Measurements from ENCODE around the gene BCL2.

The BCL2 gene

DNA sequence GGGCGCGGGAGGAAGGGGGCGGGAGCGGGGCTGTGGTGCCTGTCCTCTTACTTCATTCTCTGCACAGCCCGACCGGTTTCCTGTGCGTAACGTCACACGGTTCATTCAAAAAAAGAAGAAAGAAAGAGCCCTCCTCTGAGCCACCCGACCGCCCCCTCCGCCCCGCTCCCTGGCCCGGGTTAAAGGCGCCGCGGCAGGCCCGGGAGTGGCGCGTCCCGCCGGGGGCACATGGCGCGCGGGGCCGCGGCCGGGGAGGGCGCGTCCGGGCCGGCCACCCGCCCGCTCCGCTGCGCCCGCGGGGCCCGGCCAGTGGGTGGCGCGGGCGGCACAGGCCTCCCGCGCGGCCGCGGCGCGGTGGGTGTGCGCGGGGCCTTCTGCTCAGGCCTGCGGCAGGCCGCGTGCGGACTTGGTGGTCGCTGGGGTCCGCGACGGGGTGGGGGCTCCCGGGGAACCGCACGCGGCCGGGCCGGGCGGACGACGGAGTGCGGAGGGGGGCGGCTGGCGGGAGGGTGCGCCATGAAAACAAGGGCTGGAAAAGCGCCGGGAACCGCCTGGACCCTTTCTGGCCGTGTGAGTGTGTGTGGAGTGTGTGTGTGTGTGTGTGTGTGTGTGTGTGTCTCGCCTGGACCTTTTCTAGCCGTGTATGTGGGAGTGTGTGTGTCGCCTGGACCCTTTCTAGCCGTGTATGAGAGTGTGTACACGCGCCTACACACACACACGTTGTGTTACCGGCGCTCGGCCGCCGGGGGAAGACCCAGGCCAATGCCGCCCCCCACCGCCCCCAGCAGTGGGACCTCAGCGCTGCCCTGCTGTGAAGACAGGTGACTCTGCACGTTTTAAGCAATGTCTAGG is 780 bp upstream of the BCL2 start:
- peak overlapping the region; percentile 38 for H3K4me3 ChIP-seq
- in situ Hi-C loops (cut with MboI; ENCODE audit: low sequenced_read_pairs): loop anchor here (25.0 kb wide), 1 partner anchor 183 kb away; no protein-coding TSS in a partner anchor
- H3K27me3 ChIP-seq (ENCODE audit: low read depth): no peaks in the 10 kb centered on the region
- H3K9me3 ChIP-seq: no peaks in the 10 kb centered on the region
- H3K36me3 ChIP-seq (replicated peaks): no peaks in the 10 kb centered on the region
- H3K4me1 ChIP-seq: peaks cover 18% of the 10 kb centered on the region
- DNase-seq (ENCODE audit: low spot score in 2 of 2): peak; percentile 87 to 89

DNA sequence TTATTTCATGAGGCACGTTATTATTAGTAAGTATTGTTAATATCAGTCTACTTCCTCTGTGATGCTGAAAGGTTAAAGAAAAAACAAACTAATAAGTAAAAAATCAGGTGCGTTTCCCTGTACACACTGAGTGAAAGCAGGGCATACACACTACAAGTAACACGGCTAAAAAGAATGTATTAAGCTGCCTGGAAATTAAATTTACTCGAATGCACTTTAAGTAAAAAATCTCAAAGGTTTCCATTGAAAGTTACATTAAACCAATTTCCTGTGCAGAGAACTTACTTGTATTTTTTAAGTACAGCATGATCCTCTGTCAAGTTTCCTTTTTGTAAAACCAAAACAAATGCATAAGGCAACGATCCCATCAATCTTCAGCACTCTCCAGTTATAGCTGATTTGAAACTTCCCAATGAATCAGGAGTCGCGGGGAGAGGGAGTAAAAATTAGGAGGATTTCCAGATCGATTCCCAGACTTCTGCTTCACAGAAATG is 633 bp downstream of the BCL2 start:
- Histone ChIP-seq H3K27me3 (ENCODE audit: low read depth) (no peaks in the 10 kb centered on the region), H3K4me3 (peak overlapping the region; percentile 55), H3K9me3 (no peaks in the 10 kb centered on the region), H3K4me1 (peaks cover 18% of the 10 kb centered on the region), H3K36me3 (replicated peaks) (no peaks in the 10 kb centered on the region)
- in situ Hi-C loops (cut with MboI; ENCODE audit: low sequenced_read_pairs): loop anchor here (5.0 to 25.0 kb wide), 2 partner anchors 182 to 302 kb away; no protein-coding TSS in a partner anchor
- no peak for DNase-seq (ENCODE audit: low spot score in 2 of 2)

DNA sequence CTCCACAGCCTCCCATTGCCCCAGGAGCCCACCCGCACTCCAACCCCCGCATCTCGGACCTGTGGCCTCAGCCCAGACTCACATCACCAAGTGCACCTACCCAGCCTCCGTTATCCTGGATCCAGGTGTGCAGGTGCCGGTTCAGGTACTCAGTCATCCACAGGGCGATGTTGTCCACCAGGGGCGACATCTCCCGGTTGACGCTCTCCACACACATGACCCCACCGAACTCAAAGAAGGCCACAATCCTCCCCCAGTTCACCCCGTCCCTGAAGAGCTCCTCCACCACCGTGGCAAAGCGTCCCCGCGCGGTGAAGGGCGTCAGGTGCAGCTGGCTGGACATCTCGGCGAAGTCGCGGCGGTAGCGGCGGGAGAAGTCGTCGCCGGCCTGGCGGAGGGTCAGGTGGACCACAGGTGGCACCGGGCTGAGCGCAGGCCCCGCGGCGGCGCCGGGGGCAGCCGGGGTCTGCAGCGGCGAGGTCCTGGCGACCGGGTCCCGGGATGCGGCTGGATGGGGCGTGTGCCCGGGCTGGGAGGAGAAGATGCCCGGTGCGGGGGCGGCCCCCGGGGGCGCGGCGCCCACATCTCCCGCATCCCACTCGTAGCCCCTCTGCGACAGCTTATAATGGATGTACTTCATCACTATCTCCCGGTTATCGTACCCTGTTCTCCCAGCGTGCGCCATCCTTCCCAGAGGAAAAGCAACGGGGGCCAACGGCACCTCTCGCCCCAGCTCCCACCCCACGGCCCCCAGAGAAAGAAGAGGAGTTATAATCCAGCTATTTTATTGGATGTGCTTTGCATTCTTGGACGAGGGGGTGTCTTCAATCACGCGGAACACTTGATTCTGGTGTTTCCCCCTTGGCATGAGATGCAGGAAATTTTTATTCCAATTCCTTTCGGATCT is 1.3 kb downstream of the BCL2 start:
- H3K4me3 ChIP-seq: peak overlapping the region; percentile 55
- peaks cover 18% of the 10 kb centered on the region for H3K4me1 ChIP-seq
- H3K27me3 ChIP-seq (ENCODE audit: low read depth): no peaks in the 10 kb centered on the region
- H3K36me3 ChIP-seq (replicated peaks): no peaks in the 10 kb centered on the region
- H3K9me3 ChIP-seq: no peaks in the 10 kb centered on the region
- peak; percentile 58 to 85 for DNase-seq (ENCODE audit: low spot score in 2 of 2)
- in situ Hi-C loops (cut with MboI; ENCODE audit: low sequenced_read_pairs): loop anchor here (5.0 to 25.0 kb wide), 2 partner anchors 181 to 301 kb away; no protein-coding TSS in a partner anchor

DNA sequence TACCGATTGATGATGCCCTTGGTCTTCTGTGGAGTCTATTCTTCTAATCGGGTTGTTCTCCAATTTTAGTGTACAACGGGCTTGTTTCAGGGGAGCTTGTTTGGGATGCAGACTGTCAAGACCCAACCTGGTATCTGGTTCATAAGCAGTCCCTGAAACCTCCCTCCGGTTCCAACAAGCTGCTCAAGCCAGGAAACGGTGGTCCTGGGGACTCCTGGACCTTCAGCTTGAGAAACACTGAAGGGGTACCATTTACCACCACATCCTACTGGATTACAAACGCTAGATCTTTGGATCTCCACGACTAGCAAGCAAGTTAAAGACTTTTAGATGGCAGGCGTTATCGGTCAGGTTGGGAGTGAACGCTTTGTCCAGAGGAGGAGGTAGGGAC is 2.0 kb downstream of the BCL2 start:
- Histone ChIP-seq H3K27me3 (ENCODE audit: low read depth) (no peaks in the 10 kb centered on the region), H3K9me3 (no peaks in the 10 kb centered on the region), H3K4me1 (peaks cover 14% of the 10 kb centered on the region), H3K36me3 (replicated peaks) (no peaks in the 10 kb centered on the region), H3K4me3 (peak overlapping the region; percentile 55)
- no peak for DNase-seq (ENCODE audit: low spot score in 2 of 2)
- in situ Hi-C loops (cut with MboI; ENCODE audit: low sequenced_read_pairs): loop anchor here (5.0 to 25.0 kb wide), 2 partner anchors 180 to 300 kb away; no protein-coding TSS in a partner anchor

DNA sequence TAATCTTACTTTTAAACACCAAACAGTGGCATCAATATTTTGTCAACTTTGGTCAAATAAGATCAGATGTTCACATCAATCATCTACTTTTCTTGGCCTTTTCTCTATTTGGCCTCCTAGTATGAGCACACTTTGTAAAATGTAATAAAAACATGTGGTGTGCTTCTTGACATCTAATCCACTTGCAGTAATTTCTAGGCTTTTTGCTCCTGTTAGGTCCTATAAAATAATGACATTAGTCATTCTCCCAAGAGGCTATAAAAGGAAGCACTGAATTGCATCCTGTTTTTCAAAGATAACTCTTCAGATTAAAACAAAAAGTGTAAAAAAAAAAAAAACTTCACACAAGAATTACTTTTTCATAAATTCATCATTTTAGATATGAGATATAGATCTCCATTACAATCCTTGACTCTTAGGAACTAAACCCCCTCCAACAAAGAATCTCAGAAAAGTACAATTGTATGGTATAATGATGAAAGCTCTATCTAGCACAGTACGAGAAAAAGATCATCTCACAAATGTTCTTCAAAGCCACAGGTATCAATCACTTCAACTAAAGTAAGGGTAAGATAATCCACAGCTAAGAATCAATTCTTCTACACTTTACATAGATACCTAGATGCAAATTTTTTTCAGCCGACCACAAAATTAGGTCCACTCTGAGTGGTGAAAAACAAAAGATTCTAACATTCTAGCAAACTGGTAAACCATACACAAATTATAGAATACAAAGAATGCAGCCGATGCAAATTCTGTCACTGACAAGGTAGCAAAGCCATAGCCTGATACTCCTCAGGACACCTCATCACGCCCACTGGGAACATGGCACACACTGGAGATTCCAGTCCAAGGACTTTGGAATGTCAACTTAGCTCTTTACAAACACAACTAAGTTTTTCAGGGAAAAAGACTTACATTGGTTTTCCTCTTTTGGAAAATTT is 2.7 kb downstream of the BCL2 start:
- in situ Hi-C loops (cut with MboI; ENCODE audit: low sequenced_read_pairs): loop anchor here (5.0 to 25.0 kb wide), 2 partner anchors 180 to 300 kb away; no protein-coding TSS in a partner anchor
- H3K9me3 ChIP-seq: no peaks in the 10 kb centered on the region
- peak overlapping the region; percentile 55 for H3K4me3 ChIP-seq
- no peaks in the 10 kb centered on the region for H3K27me3 ChIP-seq (ENCODE audit: low read depth)
- no peaks in the 10 kb centered on the region for H3K36me3 ChIP-seq (replicated peaks)
- no peak for DNase-seq (ENCODE audit: low spot score in 2 of 2)
- peaks cover 14% of the 10 kb centered on the region; the same call in 1 of the 2 replicates for H3K4me1 ChIP-seq

DNA sequence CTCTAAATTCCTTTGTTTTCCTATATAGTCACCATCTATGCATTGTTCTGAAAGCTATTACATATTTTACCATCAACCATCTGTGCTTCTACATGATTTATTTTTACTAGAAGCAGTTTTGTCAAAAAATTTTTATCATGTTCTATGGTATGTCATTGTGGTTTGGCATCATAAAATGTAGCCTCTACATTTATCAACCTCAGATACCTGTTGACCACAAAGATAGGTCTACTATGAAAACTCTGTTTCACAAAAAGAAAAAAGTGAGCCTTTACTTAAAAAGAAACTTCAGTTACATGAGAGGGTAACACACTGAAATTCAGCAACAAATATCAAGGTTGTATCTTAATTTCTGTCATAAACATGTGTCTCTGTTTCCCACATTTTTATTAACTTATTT is 3.7 kb downstream of the BCL2 start:
- in situ Hi-C loops (cut with MboI; ENCODE audit: low sequenced_read_pairs): loop anchor here (5.0 to 25.0 kb wide), 2 partner anchors 179 to 299 kb away; no protein-coding TSS in a partner anchor
- Histone ChIP-seq H3K4me3 (no peak overlapping the region), H3K4me1 (peaks cover 11% of the 10 kb centered on the region; the same call in 1 of the 2 replicates), H3K9me3 (no peaks in the 10 kb centered on the region), H3K36me3 (replicated peaks) (no peaks in the 10 kb centered on the region), H3K27me3 (ENCODE audit: low read depth) (no peaks in the 10 kb centered on the region)
- DNase-seq (ENCODE audit: low spot score in 2 of 2): no peak

DNA sequence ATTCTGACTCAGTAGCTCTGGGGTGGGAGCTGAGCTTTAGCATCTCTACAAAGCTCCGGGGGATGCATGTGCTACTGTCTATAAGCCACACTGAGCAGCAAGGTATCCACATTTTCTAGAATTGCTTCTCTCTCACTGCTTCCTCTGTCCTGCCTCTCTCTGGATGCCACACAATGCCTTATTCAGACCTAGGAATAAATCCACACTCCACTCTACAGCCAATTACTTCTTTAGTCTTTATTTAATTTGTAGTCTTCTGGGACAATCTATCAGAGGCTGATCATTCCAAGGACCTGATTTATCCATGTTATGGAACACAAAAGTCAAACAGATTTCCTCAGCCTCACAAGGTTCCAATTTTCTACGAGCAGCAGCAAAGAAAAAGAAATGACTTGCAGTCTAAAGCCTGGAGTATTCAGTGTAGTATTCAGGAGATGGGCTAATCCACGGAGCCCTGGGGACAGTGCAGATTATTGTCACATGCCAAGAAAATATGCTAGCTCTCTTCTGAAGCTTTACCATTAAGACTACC is 4.4 kb downstream of the BCL2 start:
- in situ Hi-C loops (cut with MboI; ENCODE audit: low sequenced_read_pairs): loop anchor here (5.0 to 25.0 kb wide), 2 partner anchors 178 to 298 kb away; no protein-coding TSS in a partner anchor
- peaks cover 7% of the 10 kb centered on the region; the same call in 1 of the 2 replicates for H3K4me1 ChIP-seq
- no peak overlapping the region for H3K4me3 ChIP-seq

DNA sequence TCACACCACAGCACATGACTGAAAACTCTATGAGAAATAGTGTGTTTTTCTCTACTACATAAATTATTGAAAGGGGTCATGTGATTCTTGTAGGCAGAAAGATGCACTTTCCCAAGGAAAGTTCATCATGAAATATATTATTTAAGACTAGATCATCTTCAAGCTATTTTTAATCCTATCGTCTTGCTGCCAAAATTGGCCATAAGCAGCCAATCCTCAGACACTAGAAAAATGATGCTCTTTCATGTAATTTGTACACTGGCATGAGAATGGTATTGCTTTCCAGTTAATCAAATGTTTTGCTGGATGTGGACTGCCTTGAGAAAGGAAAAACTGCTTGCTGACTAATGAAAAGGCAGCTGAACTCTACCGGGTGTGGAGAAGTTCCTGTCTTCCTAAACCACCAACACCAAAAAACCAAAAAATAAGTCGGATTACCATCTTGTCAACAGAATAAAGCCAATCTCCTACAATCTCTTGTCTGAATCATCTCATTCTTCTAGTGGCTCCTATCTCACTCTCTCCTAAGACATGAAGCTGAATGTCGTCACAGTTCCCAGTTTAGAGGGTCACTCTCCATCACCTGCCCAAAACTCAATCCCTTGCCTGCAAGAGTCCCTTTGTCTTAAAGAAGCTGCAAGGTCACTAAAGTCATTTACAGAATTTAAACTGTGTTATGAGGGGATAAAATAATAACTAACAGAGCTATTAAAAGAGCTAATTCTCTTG is 5.3 kb downstream of the BCL2 start:
- in situ Hi-C loops (cut with MboI; ENCODE audit: low sequenced_read_pairs): loop anchor here (25.0 kb wide), 1 partner anchor 177 kb away; no protein-coding TSS in a partner anchor
- peaks cover 7% of the 10 kb centered on the region; the same call in 1 of the 2 replicates for H3K4me1 ChIP-seq
- no peak for DNase-seq (ENCODE audit: low spot score in 2 of 2)
- H3K4me3 ChIP-seq: no peak overlapping the region
- no peaks in the 10 kb centered on the region for H3K9me3 ChIP-seq
- no peaks in the 10 kb centered on the region for H3K36me3 ChIP-seq (replicated peaks)
- no peaks in the 10 kb centered on the region for H3K27me3 ChIP-seq (ENCODE audit: low read depth)

More for the DNA sequence above, 4.4 kb downstream of the BCL2 start:
- no peak for DNase-seq (ENCODE audit: low spot score in 2 of 2)
- H3K9me3 ChIP-seq: no peaks in the 10 kb centered on the region
- H3K36me3 ChIP-seq (replicated peaks): no peaks in the 10 kb centered on the region
- no peaks in the 10 kb centered on the region for H3K27me3 ChIP-seq (ENCODE audit: low read depth)

DNA sequence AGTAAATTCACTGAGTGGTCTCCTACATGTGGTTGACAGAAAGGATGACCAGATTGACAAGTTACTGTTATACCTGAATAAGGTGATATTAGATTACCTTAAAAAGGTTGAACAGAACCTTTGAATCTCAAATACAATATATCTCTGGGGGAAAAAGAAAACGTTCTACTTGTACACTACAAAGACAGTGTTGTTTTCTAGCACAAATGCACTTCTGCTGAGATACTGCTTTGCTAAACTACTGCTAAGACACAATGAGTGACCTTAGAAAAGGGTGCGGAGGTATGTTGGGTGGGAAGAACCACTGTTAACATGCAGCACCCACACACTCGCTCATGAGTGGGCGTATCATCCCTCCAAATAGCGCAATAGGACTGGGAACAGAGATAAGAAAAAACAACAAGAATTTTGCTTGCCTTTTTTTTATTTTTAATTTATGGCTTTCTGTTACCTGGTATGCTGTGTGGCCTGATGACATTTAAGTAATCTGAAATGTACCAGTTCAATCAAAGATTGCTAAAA is 6.1 kb downstream of the BCL2 start:
- H3K27me3 ChIP-seq (ENCODE audit: low read depth): no peaks in the 10 kb centered on the region
- in situ Hi-C loops (cut with MboI; ENCODE audit: low sequenced_read_pairs): loop anchor here (25.0 kb wide), 1 partner anchor 176 kb away; no protein-coding TSS in a partner anchor
- no peak for DNase-seq (ENCODE audit: low spot score in 2 of 2)
- peaks cover 7% of the 10 kb centered on the region; the same call in 1 of the 2 replicates for H3K4me1 ChIP-seq
- no peaks in the 10 kb centered on the region for H3K36me3 ChIP-seq (replicated peaks)
- no peak overlapping the region for H3K4me3 ChIP-seq
- no peaks in the 10 kb centered on the region for H3K9me3 ChIP-seq

DNA sequence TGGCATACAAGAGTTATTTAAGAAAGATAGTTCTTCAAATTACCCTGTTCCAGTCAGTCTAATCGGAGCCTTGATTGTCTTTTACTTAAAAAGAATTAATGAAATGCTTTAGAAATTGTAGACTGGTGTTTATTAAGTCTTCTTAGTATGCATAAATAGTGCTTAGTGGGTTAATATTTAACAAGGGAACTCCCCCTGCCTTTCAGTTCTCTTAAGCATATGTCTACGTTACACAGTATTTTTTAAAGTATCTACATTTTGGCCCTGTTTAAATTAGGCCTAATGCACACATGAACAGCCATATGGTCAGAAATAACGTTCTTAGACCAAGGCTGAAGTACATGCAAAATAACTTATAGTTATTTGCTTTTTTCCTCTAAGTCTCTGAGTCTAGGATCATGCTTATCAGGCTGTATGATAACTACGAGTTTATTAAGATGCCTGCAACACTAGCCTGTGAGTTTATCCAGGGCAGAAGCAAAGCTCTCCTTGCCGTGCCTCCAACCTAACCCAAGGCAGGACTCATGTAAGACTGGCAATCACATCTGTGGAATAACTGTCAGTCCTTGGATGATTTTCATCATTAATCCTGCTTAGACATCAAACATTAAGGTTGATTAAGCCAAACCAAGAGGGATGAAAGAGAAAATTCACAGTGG is 6.7 kb downstream of the BCL2 start:
- Histone ChIP-seq H3K4me1 (peaks cover 7% of the 10 kb centered on the region; the same call in 1 of the 2 replicates), H3K27me3 (ENCODE audit: low read depth) (no peaks in the 10 kb centered on the region), H3K4me3 (no peak overlapping the region), H3K36me3 (replicated peaks) (no peaks in the 10 kb centered on the region), H3K9me3 (no peaks in the 10 kb centered on the region)
- in situ Hi-C loops (cut with MboI; ENCODE audit: low sequenced_read_pairs): loop anchor here (25.0 kb wide), 1 partner anchor 176 kb away; no protein-coding TSS in a partner anchor
- no peak for DNase-seq (ENCODE audit: low spot score in 2 of 2)

DNA sequence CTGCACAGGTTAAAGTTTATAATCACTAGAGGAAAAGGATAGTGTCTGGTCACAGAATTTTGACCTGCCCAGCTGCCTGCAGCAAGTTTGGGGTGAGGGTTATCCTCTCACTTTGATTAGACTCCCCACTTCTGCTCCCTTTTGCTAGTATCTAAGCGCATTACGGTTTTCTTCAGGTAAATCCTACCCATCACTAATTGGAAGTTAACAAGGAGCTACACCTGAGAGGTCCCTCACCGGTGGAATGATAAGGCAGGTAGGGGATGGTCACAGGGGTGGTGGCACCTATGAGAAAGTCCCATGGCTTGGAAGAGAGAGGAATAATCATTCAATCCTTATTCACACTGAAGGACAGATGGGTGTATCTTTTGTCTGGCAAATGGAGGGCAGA is 7.6 kb downstream of the BCL2 start:
- in situ Hi-C loops (cut with MboI; ENCODE audit: low sequenced_read_pairs): loop anchor here (25.0 kb wide), 1 partner anchor 175 kb away; no protein-coding TSS in a partner anchor
- no peaks in the 10 kb centered on the region for H3K27me3 ChIP-seq (ENCODE audit: low read depth)
- no peak overlapping the region for H3K4me3 ChIP-seq
- no peak for DNase-seq (ENCODE audit: low spot score in 2 of 2)
- H3K4me1 ChIP-seq: peaks cover 1% of the 10 kb centered on the region; the same call in 1 of the 2 replicates
- H3K9me3 ChIP-seq: no peaks in the 10 kb centered on the region
- no peaks in the 10 kb centered on the region for H3K36me3 ChIP-seq (replicated peaks)
